CD4-positive, alpha-beta memory T cell (primary cell): ENCODE measurements around the gene CEACAM18. TPM values are rescaled to one million over a fixed set of nuclear protein-coding genes. Genes with fewer than 3 reads are reported as not detected.

ENCODE experiments used
- CTCF ChIA-PET: fragments of 350-600 bp; sonication (Branson Sonifier 250); formaldehyde crosslinking; loops from one replicate; lab custom pipeline; 2021; ENCODE audit warnings: inconsistent platforms; ENCODE audit not compliant: partially characterized antibody; lab: Charles Lee
- POLR2A ChIA-PET: fragments of 350-600 bp; sonication (Branson Sonifier 250); formaldehyde crosslinking; loops from one replicate; lab custom pipeline; 2021; ENCODE audit not compliant: partially characterized antibody; lab: Charles Lee
- DNase-seq, 5 donors: peaks; one replicate each; pipeline versions ENCODE4 v3.0.0 to v3.0.0-alpha.2; 2020 to 2022; ENCODE audit warnings: mixed read lengths in 1 of 5
- H3K27ac ChIP-seq: one replicate; pipeline ENCODE4 v1.7.0; 2013; ENCODE audit warnings: low read depth, low read length
- H3K27me3 ChIP-seq: 2 replicates; pipeline ENCODE4 v1.7.0; 2013; ENCODE audit warnings: mild to moderate bottlenecking, low read length, moderate library complexity; ENCODE audit not compliant: insufficient read depth
- H3K36me3 ChIP-seq: 2 replicates; pipeline ENCODE4 v1.7.0; 2013; ENCODE audit warnings: mild to moderate bottlenecking, low read length, moderate library complexity; ENCODE audit not compliant: insufficient read depth
- H3K4me1 ChIP-seq: 2 replicates; pipeline ENCODE4 v1.7.0; 2013; ENCODE audit warnings: mild to moderate bottlenecking, low read length, moderate library complexity; ENCODE audit not compliant: insufficient read depth
- H3K4me3 ChIP-seq, 2 donors: one replicate each; pipeline ENCODE4 v1.7.0; 2013; ENCODE audit warnings: low read length in 2 of 2, mild to moderate bottlenecking in 1 of 2
- H3K9me3 ChIP-seq, 2 donors: one replicate each; pipeline ENCODE4 v1.7.0; 2013; ENCODE audit warnings: low read length in 2 of 2, control low read depth in 1 of 2; ENCODE audit not compliant: control insufficient read depth in 1 of 2
- H3K27ac Mint-ChIP-seq, 7 donors: one replicate each; pipeline ENCODE4 v1.8.0; 2020 to 2021; ENCODE audit warnings: mixed read lengths in 7 of 7, mild to moderate bottlenecking in 6 of 7, inconsistent platforms in 3 of 7, moderate library complexity in 3 of 7
- H3K27me3 Mint-ChIP-seq, 2 donors: one replicate each; pipeline ENCODE4 v1.8.0; 2020 to 2021; ENCODE audit warnings: mixed read lengths in 2 of 2
- H3K36me3 Mint-ChIP-seq, 2 donors: one replicate each; pipeline ENCODE4 v1.8.0; 2020 to 2021; ENCODE audit warnings: mixed read lengths in 2 of 2, inconsistent platforms in 1 of 2, mild to moderate bottlenecking in 1 of 2
- H3K4me1 Mint-ChIP-seq, 4 donors: one replicate each; pipeline ENCODE4 v1.8.0; 2020 to 2021; ENCODE audit warnings: mixed read lengths in 4 of 4, mild to moderate bottlenecking in 1 of 4
- H3K4me3 Mint-ChIP-seq, 8 donors: one replicate each; pipeline ENCODE4 v1.8.0; 2020 to 2021; ENCODE audit warnings: mixed read lengths in 8 of 8, mild to moderate bottlenecking in 7 of 8, moderate library complexity in 6 of 8, inconsistent platforms in 3 of 8
- H3K9me3 Mint-ChIP-seq, 8 donors: one replicate each; pipeline ENCODE4 v1.8.0; 2020 to 2021; ENCODE audit warnings: mixed read lengths in 8 of 8, mild to moderate bottlenecking in 5 of 8, inconsistent platforms in 3 of 8, moderate library complexity in 1 of 8
- intact Hi-C: fragments of 100-400 bp; cut with micrococcal nuclease; formaldehyde crosslinking; loops from one replicate; pipeline ENCODE4 v1.15.1; 2023
- polyA plus RNA-seq, 2 donors: library from polyadenylated mRNA; unstranded; fragments of 300-500 nt; fragmentation: Illumina TruSeq; gene quantifications; one replicate each; pipeline ENCODE4 v1.2.3, GENCODE V29; 2021
- total RNA-seq, 2 experiments: library from RNA; stranded (reverse); gene quantifications; one replicate each; pipeline ENCODE4 v1.2.3, GENCODE V29; 2021

The CEACAM18 gene
- total and polyA plus RNA-seq, 4 experiments from 2014 or later = not detected

DNA sequence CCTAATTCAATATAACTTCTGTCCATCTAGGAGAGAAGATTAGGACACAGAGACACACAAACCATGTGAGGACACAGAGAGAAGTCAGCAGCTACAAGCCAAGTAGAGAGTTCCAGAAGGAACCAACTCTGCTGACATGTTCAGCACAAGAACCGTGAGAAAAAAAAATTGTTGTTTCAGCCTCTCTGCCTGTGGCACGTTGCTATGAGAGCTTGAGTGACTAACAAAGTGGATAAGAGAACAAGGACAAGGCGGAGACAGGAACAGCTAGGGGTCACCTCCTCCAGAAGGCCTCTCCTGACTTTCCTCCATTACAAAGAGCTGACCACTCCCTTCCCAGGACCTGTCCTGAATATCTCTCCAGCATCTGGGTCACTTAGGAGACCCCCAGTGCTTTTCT, 28.9 kb downstream of the CEACAM18 start:
- intact Hi-C loops = no loop called here
- no peaks in the 10 kb centered on the region for H3K4me1 Mint-ChIP-seq
- ChIA-PET POLR2A (no interaction called here), CTCF (interaction anchor here (2.4 kb wide), 1 partner anchor 9 kb away, joined by 11 read pairs; no protein-coding TSS in a partner anchor)
- H3K4me3 Mint-ChIP-seq = no peak overlapping the region
- Histone ChIP-seq H3K9me3 (no peaks in the 10 kb centered on the region), H3K4me3 (no peak overlapping the region), H3K27ac (no peak overlapping the region), H3K27me3 (no peaks in the 10 kb centered on the region), H3K36me3 (no peaks in the 10 kb centered on the region), H3K4me1 (no peaks in the 10 kb centered on the region)
- H3K27me3 Mint-ChIP-seq = peaks cover 5 to 9% of the 10 kb centered on the region in 2 donors
- H3K36me3 Mint-ChIP-seq = no peaks in the 10 kb centered on the region
- peaks cover 0 to 8% (median 0%) of the 10 kb centered on the region in 8 donors for H3K9me3 Mint-ChIP-seq
- DNase-seq = no peak
- no peak overlapping the region for H3K27ac Mint-ChIP-seq

DNA sequence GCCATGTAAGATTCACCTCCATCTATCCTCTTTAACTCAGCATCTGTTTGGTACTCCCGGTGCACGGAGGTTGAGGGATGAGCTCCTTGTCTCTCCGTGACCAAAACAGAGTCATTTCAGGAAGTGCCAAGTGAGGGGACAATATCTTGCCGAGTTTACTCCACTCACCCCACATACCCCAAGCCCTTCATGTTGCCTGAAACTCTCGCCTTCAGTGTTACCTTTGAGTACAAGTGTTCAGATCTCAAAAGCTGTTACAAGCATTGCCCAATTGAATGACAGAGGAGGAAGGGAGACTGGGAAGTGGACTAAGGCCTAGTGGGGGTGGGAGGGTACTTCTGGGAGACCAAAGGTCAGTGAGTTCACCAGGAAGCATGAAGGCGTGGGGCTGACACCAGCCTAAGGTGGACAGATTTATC, 29.3 kb downstream of the CEACAM18 start:
- Mint-ChIP-seq H3K36me3 (no peaks in the 10 kb centered on the region), H3K4me1 (no peaks in the 10 kb centered on the region), H3K27ac (no peak overlapping the region), H3K27me3 (peaks cover 5 to 9% of the 10 kb centered on the region in 2 donors), H3K4me3 (no peak overlapping the region), H3K9me3 (peaks cover 0 to 8% (median 0%) of the 10 kb centered on the region in 8 donors)
- no peak for DNase-seq
- Histone ChIP-seq H3K27me3 (no peaks in the 10 kb centered on the region), H3K9me3 (no peaks in the 10 kb centered on the region), H3K36me3 (no peaks in the 10 kb centered on the region), H3K4me3 (no peak overlapping the region), H3K4me1 (no peaks in the 10 kb centered on the region), H3K27ac (no peak overlapping the region)
- ChIA-PET POLR2A (no interaction called here), CTCF (interaction anchor here (2.4 kb wide), 1 partner anchor 9 kb away, joined by 11 read pairs; no protein-coding TSS in a partner anchor)
- intact Hi-C loops = no loop called here

DNA sequence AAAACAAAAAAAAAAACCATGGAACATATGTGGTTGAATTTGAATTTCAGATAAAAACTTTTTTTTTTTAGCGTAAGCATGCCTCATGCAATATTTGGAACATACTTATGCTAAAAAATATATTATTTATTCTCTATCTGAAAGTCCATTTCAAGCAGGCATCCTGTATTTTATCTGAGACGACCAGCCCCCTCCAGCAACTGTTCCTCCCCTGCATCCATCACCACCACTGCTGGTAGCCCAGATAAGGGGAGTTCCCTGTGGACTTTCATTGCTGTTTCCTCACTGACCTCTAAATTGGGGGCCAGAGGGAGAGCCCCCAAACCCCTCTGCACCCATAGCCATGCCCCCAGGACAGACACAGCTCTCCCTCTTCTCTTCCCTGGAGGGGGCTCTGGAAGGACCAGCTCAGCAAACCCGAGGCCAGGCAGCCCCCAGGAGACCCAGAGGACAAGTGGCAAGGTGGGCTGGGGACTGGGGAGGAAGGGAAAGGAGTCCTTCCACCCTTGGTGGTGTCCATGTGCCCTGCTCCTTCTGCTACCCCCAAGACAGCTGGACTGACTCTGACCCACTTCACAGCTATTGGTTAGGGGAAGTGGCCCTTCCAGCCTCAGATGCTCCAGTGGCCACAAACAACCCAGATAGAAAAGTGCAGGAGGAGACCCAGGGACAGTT, 29.9 kb downstream of the CEACAM18 start:
- intact Hi-C loops = no loop called here
- no peaks in the 10 kb centered on the region for H3K9me3 ChIP-seq
- Mint-ChIP-seq H3K27me3 (peaks cover 7 to 11% of the 10 kb centered on the region in 2 donors), H3K36me3 (no peaks in the 10 kb centered on the region), H3K4me3 (no peak overlapping the region), H3K9me3 (peaks cover 0 to 8% (median 0%) of the 10 kb centered on the region in 8 donors), H3K4me1 (no peaks in the 10 kb centered on the region), H3K27ac (no peak overlapping the region)
- H3K27ac ChIP-seq = no peak overlapping the region
- H3K36me3 ChIP-seq = no peaks in the 10 kb centered on the region
- CTCF ChIA-PET = interaction anchor here (2.4 kb wide), 1 partner anchor 8 kb away, joined by 11 read pairs; no protein-coding TSS in a partner anchor
- H3K27me3 ChIP-seq = no peaks in the 10 kb centered on the region
- H3K4me3 ChIP-seq = no peak overlapping the region
- POLR2A ChIA-PET = no interaction called here
- no peaks in the 10 kb centered on the region for H3K4me1 ChIP-seq
- no peak for DNase-seq

GRCh38 chr19:51509823-51510660, 31.7 kb downstream of the CEACAM18 start:
- Histone ChIP-seq H3K4me3 (no peak overlapping the region), H3K27me3 (peaks cover 4% of the 10 kb centered on the region), H3K4me1 (no peaks in the 10 kb centered on the region), H3K36me3 (no peaks in the 10 kb centered on the region), H3K9me3 (no peaks in the 10 kb centered on the region), H3K27ac (no peak overlapping the region)
- POLR2A ChIA-PET = no interaction called here
- H3K9me3 Mint-ChIP-seq = peaks cover 0 to 2% (median 0%) of the 10 kb centered on the region in 8 donors
- H3K36me3 Mint-ChIP-seq = no peaks in the 10 kb centered on the region
- H3K27ac Mint-ChIP-seq = no peak overlapping the region
- CTCF ChIA-PET = interaction anchor here (1.6 kb wide), 1 partner anchor 37 kb away, joined by 6 read pairs; no protein-coding TSS in a partner anchor
- H3K4me3 Mint-ChIP-seq = no peak overlapping the region
- H3K4me1 Mint-ChIP-seq = no peaks in the 10 kb centered on the region
- intact Hi-C loops = no loop called here
- DNase-seq = no peak
- H3K27me3 Mint-ChIP-seq = peaks cover 10 to 13% of the 10 kb centered on the region in 2 donors

DNA sequence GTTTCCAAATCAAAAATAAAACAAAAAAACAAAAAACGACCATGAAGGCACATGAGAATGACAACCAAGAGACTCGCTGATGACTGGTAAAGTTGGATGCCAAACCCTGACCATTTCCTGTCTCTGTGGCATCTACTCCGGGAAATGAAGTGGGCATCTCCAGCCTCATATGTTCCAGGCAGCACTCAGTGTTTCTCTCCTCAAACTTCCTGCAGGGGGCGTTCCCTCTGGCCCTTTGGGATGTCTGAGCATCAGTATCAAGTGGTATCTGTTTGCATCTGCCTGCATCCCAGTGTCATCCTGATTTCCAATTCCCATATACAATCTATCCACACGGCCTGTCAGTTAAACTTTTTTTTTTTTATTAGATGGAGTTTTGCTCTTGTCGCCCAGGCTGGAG, 33.0 kb downstream of the CEACAM18 start:
- no peaks in the 10 kb centered on the region for H3K36me3 Mint-ChIP-seq
- CTCF ChIA-PET = no interaction called here
- no peak overlapping the region for H3K4me3 Mint-ChIP-seq
- H3K9me3 Mint-ChIP-seq = peaks cover 0 to 2% (median 0%) of the 10 kb centered on the region in 8 donors
- no peak overlapping the region for H3K27ac ChIP-seq
- intact Hi-C loops = no loop called here
- H3K4me1 Mint-ChIP-seq = no peaks in the 10 kb centered on the region
- peaks cover 10 to 13% of the 10 kb centered on the region in 2 donors for H3K27me3 Mint-ChIP-seq
- peak overlapping the region in 1 of 7 donors; percentile 38 for H3K27ac Mint-ChIP-seq
- POLR2A ChIA-PET = no interaction called here
- H3K27me3 ChIP-seq = peaks cover 4% of the 10 kb centered on the region
- H3K36me3 ChIP-seq = no peaks in the 10 kb centered on the region
- no peak for DNase-seq
- no peak overlapping the region for H3K4me3 ChIP-seq
- no peaks in the 10 kb centered on the region for H3K4me1 ChIP-seq
- no peaks in the 10 kb centered on the region for H3K9me3 ChIP-seq

DNA sequence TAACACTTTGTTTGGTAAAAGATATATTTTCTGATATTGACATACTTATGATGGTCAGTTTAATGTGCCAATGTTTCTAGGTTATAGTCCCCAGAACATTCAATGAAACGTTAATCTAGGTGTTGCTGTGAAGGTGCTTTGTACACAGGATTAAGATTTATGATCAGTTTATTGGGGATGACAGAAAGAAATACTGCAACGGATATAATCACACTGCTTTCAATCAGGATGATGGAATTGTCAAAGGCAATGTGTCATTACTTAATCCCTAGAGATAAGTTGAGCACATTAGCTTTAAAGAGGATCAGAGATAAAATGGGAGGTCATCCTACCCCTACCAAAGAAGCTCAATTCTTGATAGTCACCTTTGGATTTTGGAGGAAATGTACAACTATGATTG, 35.6 kb downstream of the CEACAM18 start:
- Histone ChIP-seq H3K4me3 (no peak overlapping the region), H3K9me3 (no peaks in the 10 kb centered on the region), H3K27me3 (peaks cover 4% of the 10 kb centered on the region), H3K27ac (no peak overlapping the region), H3K36me3 (no peaks in the 10 kb centered on the region), H3K4me1 (no peaks in the 10 kb centered on the region)
- Mint-ChIP-seq H3K4me1 (no peaks in the 10 kb centered on the region), H3K27ac (no peak overlapping the region), H3K27me3 (peaks cover 18% of the 10 kb centered on the region in 2 donors), H3K4me3 (no peak overlapping the region), H3K9me3 (peaks cover 0 to 6% (median under 1%) of the 10 kb centered on the region in 8 donors), H3K36me3 (no peaks in the 10 kb centered on the region)
- CTCF ChIA-PET = interaction anchor here (0.7 to 4.7 kb wide), 13 partner anchors 8 to 176 kb away, joined by 3 to 51 read pairs (median 4); partner anchors contain the start of gene SIGLEC10
- intact Hi-C loops = no loop called here
- no peak for DNase-seq
- POLR2A ChIA-PET = interaction anchor here (0.6 to 1.1 kb wide), 2 partner anchors 73 to 92 kb away, joined by 3 read pairs; no protein-coding TSS in a partner anchor
